GM19467 (cell line): ENCODE data around the gene BCL2.
"Not testable (repeated sequence)": the region's sequence is repeated elsewhere in the genome, so short reads cannot be mapped to it uniquely, and the experiment has no call there.

Experiments used
- ATAC-seq: cut with Tn5 transposase; IDR thresholded peaks from one replicate; pipeline ENCODE4 v1.9.1; 2021; ENCODE audit warnings: mild to moderate bottlenecking, moderate library complexity; ENCODE audit not compliant: unreplicated experiment

The BCL2 gene

DNA sequence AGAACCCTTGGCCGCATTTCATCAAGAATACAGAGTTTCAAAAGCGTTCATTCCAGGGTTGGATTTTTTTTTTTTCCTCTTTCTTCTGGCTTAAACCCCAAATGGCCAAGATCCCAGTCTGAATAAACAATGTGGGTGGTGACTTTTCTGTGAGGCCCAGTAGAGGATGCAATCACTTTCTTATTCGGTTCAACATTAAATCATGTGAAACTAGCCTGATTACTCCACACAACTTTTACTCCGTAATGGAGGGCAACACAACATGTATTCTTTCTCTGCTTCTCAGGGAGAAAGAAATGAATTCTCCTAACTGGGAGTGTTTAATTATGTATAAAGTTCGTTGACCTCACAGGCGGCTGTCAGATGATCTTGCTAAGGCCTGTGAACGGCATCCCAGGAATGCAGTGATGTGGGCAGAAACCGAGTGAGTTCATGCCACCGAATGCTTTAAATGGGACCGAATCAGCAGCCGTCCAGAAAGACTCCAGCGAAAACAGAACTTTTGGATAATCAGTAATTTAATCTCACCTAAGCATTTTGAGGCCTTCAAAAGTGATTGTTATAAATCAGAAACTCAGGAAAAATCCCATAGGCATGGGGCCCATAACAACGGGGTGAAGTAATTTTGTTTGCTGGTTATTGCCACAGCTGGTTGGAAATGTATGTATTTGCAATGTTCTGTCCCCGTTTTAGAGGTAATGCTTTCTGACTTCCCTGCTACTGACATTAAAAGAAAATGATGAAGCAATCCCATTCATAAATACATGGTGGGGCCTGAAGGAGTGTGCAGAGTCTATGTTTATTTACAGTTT, 81.5 kb downstream of the BCL2 start:
- ATAC-seq: no peak

DNA sequence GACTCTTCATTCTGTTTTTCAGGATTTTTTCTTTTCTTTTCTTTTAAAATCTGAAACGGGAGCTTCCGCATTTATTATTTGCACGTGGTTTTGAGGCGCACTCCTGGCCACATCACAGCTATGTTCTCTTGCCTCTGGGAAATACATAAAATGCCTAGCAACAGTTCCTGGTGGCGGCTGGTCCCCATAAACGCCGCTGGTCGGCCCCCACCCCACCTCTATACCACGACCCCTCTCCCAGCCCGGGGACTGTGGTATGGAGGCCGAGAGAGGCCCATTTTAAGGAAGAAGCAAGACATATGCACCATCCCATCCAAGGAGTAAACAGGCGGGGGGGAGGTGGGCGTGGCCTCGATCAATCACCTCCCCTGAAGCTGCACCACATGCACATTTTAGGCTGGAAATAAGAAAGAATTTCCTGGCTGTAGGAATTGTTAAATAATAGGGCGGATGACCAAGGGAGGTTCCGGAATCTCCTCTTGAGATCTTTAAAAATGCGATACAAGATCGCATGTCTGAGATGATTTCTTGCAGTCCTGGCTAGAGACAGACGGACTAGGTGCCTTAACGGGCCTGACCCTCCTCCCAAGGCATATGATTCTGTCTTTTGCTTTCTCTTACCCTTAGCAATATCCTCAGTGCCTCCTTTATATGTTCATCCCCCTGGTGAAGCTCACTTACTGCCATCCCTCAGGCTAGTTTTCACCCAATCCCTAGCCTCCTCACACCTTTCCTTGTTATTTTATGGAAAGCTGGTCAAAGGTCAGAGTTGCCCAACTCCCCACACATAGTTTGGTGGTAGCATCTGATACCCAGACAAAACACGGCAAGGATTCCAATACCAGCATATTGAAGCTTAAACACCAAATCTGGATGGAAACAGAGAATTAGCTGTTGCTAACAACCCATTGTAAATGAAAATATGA, 82.4 kb downstream of the BCL2 start:
- no peak for ATAC-seq

DNA sequence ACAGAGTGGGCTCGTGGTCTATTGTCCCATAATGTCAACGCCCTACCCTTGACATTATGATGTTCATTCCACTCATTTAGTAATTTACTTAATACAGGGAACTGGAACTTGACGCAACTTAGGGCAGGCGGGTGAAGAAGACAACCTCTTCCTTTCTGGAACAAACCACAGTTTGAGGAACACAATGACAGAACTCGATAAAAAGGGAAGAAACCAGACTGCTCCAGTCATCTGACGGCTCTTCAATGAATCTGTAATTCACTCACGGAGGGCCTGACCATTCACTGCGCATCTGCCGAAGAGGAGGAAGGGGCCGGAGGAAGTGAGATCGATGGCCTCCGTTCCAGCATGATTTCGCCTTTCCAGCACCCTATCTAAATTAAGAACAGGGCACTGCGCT, 83.2 kb downstream of the BCL2 start:
- no peak for ATAC-seq

GRCh38 chr18:63235920-63236319, 83.6 kb downstream of the BCL2 start:
- ATAC-seq: not testable (repeated sequence)

DNA sequence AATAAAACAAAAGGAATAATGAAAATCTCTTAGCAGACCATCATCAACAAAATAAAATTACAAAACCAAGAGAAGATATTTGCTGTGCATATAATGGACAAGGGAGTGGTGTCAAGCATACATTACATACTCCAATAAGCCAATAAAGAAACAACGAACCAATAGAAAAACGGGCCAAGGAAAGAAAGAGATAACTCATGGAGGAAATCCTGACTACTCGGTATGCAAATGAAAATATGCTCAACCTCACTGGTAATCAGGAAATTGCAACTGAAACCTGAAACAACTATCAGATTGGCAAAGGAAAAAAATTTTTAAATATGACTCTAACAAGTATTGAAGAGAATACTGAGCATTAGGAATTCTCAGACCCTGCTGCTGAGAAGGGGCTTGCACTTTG, 84.7 kb downstream of the BCL2 start:
- ATAC-seq: no peak

GRCh38 chr18:63234432-63234831, 85.1 kb downstream of the BCL2 start:
- no peak for ATAC-seq

- ATAC-seq: no peak
These were observed 86.2 kb downstream of the BCL2 start for GRCh38 chr18:63233334-63233733.

GRCh38 chr18:63232826-63233225, 86.7 kb downstream of the BCL2 start:
- no peak for ATAC-seq

GRCh38 chr18:63229971-63230370, 89.6 kb downstream of the BCL2 start:
- ATAC-seq: no peak

DNA sequence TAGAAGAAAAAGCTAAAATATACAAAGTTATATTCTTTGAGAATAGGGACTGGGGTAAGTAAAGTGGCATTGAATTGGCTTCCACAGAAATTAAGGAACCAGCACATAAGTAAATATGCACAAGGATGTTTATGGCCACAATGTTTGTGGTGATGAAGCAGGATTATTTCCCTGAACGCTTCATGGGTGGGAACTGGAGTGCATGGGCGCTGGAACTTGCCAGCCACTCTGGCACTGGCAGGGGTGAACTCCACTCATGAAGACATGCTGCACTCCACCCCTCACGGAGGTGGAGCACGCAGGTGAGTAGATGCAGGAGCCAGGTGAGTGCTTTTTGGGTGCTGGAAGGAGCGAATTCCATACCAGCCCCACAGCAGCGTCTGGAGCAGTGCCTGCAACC, 94.1 kb downstream of the BCL2 start:
- ATAC-seq: no peak

DNA sequence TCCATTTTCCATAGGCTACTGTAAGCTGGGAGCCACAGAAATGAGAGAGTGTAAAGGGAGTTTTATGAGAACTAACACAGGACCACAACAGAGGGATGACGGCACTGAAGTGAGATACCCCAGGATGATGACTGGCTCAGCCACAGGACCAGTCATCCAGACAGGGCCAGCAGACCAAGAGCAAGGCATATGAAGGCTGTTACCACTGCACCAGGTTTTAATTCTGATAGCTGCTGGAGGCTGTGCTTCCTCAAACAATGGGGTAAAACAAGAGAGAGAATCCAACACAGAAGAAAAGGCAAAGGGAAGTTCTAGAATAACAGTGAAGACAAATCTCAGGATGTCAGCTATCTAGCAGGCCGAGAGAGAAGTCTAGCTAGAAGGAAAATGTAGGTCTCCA, 94.9 kb downstream of the BCL2 start:
- ATAC-seq: no peak

DNA sequence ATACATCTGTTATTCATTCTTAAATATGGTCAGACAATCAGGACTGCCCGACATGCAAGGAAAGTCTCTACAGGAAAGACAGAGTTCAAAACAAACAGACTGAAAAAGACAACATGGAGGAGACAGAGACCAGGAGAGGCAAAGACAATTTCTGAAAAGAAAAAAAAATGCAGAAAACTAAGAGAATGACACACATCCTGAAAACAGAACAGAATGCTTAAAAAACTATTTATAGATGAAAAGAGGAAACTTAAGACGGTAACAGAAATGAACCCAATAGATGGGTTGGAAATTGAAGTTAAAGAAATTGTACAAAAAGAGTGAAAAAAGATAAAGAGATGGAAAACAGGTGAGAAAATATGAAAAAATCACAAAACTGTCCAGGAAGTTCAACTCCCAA, 95.7 kb downstream of the BCL2 start:
- ATAC-seq: no peak

- ATAC-seq: no peak
These were observed 98.7 kb downstream of the BCL2 start for GRCh38 chr18:63220903-63221302.

GRCh38 chr18:63218472-63218871, 101.1 kb downstream of the BCL2 start:
- no peak for ATAC-seq

GRCh38 chr18:63216516-63217311, 102.9 kb downstream of the BCL2 start:
- no peak for ATAC-seq

- ATAC-seq: no peak
These were observed 105.5 kb downstream of the BCL2 start for GRCh38 chr18:63213936-63214671.

DNA sequence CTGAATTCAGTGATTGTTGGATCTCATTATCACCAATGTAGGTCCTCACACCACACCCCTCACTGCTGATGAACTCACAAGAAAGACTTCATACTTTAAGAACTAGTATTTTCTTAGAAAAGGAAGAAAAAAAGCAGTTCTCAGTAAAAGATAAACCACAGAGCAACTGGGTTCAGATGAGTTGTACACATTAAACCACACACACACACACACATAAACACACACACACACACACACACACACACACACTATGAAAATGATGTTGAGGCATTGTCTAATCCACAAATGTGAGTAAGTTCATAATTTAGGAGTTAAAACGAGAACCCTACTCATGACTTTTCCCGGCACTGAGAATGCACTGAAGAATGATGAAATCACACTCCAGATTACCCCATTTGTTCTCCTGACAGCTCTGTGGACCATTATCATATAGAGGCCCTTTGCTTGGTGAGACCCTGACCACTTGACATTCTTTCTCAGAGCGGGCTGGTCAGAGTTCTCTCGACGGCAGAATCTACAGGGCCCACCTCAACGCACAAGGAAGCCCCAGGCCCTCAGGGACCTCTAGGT, 106.2 kb downstream of the BCL2 start:
- ATAC-seq: no peak

DNA sequence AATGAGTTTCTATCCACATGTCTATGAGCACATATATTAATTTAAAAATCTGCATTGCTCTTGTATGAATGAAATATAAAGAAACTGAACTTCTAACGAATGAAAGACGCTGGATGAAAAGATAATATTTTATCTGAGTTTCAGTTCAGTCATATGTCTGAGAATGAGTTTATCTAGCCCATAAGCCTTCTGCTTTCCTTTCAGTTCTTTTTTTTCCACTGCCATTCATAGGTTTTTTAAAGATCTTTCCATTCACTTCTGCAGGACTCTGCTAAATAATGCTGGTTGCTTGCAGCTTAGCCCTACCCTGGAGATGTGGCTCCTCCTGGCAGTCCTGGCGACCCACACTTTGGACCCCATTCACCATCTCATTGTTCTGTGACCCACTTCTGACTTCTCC, 109.0 kb downstream of the BCL2 start:
- no peak for ATAC-seq

DNA sequence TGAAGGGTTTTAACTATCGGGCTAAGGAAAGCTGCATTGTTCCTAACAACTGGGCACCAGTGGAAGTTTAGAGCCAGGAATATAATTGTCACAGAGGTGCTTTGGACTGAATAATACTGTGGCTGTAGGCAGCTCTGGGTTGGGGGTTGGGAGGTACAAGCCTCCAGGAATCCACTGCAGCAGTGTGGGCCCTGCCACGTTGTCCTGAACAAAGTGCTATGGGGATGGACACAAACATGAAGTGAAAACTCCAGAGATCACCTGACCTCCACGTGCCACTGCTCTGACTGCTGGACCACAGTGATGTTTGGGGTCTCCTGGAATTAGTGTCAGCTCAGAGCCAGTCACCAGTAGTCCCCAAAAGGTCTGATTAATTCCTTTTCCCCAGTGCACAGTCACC, 110.9 kb downstream of the BCL2 start:
- no peak for ATAC-seq

- ATAC-seq: no peak
These were observed 111.7 kb downstream of the BCL2 start for GRCh38 chr18:63207835-63208234.
